OCI-LY1 (cell line): Measurements from ENCODE around the gene RAN.

Experiments
- CTCF ChIP-seq: fragments of 200-600 bp; sonication (generic), shearing (Covaris generic); IDR thresholded peaks from 2 replicates; pipeline ENCODE4 v1.5.1; 2017; ENCODE audit warnings: mild to moderate bottlenecking, antibody characterized with exemption, low read length, moderate library complexity, mixed read lengths
- EZH2 ChIP-seq: fragments of 200-600 bp; sonication (generic), shearing (Covaris generic); IDR thresholded peaks from 2 replicates; pipeline ENCODE4 v1.8.0; 2017; ENCODE audit warnings: borderline replicate concordance, mixed run types, mild to moderate bottlenecking, antibody characterized with exemption, low read length, moderate library complexity, mixed read lengths

GRCh38 chr12:130835436-130835835 is 36.4 kb upstream of the RAN start:
- TF ChIP-seq EZH2: no peak
- TF ChIP-seq CTCF: no peak
